ENCODE data around the gene ST6GALNAC5. TPM values are rescaled to one million over a fixed set of nuclear protein-coding genes. Genes with fewer than 3 reads are reported as not detected.
A peak's percentile ranks its signal among the peaks of the same experiment; 100 is the strongest.

Gene ST6GALNAC5
- total RNA-seq, 1 donor from 2014 or later: 0.26 TPM

- no peaks in the 10 kb centered on the region for H3K36me3 ChIP-seq (ENCODE audit: control insufficient read depth, insufficient read depth, low read length)
- no peak overlapping the region for H3K4me3 ChIP-seq (ENCODE audit: low read depth, low read length)
- FAIRE-seq (no peak), DNase-seq (ENCODE audit: low read depth) (no peak)
- H3K27me3 ChIP-seq (ENCODE audit: control insufficient read depth, insufficient read depth, low read length): no peaks in the 10 kb centered on the region
- TF ChIP-seq, protein P1, sequence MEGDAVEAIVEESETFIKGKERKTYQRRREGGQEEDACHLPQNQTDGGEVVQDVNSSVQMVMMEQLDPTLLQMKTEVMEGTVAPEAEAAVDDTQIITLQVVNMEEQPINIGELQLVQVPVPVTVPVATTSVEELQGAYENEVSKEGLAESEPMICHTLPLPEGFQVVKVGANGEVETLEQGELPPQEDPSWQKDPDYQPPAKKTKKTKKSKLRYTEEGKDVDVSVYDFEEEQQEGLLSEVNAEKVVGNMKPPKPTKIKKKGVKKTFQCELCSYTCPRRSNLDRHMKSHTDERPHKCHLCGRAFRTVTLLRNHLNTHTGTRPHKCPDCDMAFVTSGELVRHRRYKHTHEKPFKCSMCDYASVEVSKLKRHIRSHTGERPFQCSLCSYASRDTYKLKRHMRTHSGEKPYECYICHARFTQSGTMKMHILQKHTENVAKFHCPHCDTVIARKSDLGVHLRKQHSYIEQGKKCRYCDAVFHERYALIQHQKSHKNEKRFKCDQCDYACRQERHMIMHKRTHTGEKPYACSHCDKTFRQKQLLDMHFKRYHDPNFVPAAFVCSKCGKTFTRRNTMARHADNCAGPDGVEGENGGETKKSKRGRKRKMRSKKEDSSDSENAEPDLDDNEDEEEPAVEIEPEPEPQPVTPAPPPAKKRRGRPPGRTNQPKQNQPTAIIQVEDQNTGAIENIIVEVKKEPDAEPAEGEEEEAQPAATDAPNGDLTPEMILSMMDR (IDR thresholded peaks at IDR 0.05; ENCODE audit: insufficient read depth, low read length, severe bottlenecking): no peak
Observed at GRCh38 chr1:76905876-76906595, 38.8 kb downstream of the ST6GALNAC5 start.

- TF ChIP-seq, protein P1 (IDR thresholded peaks at IDR 0.05; ENCODE audit: insufficient read depth, low read length, severe bottlenecking): no peak
- DNase-seq (ENCODE audit: low read depth) (no peak), FAIRE-seq (no peak)
- no peaks in the 10 kb centered on the region for H3K27me3 ChIP-seq (ENCODE audit: control insufficient read depth, insufficient read depth, low read length)
- no peak overlapping the region for H3K4me3 ChIP-seq (ENCODE audit: low read depth, low read length)
- H3K36me3 ChIP-seq (ENCODE audit: control insufficient read depth, insufficient read depth, low read length): no peaks in the 10 kb centered on the region
Observed at GRCh38 chr1:76909311-76909710, 42.0 kb downstream of the ST6GALNAC5 start.

GRCh38 chr1:76919085-76919484 is 51.8 kb downstream of the ST6GALNAC5 start:
- H3K4me3 ChIP-seq (ENCODE audit: low read depth, low read length): no peak overlapping the region
- H3K27me3 ChIP-seq (ENCODE audit: control insufficient read depth, insufficient read depth, low read length): no peaks in the 10 kb centered on the region
- no peak for DNase-seq (ENCODE audit: low read depth)
- FAIRE-seq: no peak
- TF ChIP-seq, protein P1 (IDR thresholded peaks at IDR 0.05; ENCODE audit: insufficient read depth, low read length, severe bottlenecking): no peak
- H3K36me3 ChIP-seq (ENCODE audit: control insufficient read depth, insufficient read depth, low read length): no peaks in the 10 kb centered on the region

GRCh38 chr1:76921590-76921989 is 54.3 kb downstream of the ST6GALNAC5 start:
- TF ChIP-seq, protein P1 (IDR thresholded peaks at IDR 0.05; ENCODE audit: insufficient read depth, low read length, severe bottlenecking): no peak
- Histone ChIP-seq H3K36me3 (ENCODE audit: control insufficient read depth, insufficient read depth, low read length) (no peaks in the 10 kb centered on the region), H3K4me3 (ENCODE audit: low read depth, low read length) (no peak overlapping the region), H3K27me3 (ENCODE audit: control insufficient read depth, insufficient read depth, low read length) (no peaks in the 10 kb centered on the region)
- FAIRE-seq (no peak), DNase-seq (ENCODE audit: low read depth) (no peak)

DNA sequence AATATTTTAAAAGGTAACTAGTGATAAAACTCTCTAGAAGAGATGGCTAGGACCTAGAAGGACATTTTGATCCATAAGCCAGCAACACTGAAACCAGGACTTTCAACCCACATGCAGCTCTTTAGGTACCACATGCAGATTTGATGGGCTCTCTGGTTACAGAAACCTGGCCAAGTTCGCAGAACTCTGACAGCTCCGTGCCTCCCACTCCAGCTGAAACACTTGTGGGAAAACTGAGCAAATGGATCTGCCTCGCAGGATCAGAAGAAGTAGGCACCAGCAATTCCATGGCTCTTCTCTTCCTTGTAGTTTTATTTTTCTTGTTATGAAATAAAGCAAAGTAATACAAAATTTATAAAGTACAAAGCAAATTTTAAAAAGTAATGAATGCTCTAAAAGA is 58.5 kb downstream of the ST6GALNAC5 start:
- TF ChIP-seq, protein P1 (IDR thresholded peaks at IDR 0.05; ENCODE audit: insufficient read depth, low read length, severe bottlenecking): no peak
- no peak for DNase-seq (ENCODE audit: low read depth)
- peak; percentile 85 for FAIRE-seq
- Histone ChIP-seq H3K27me3 (ENCODE audit: control insufficient read depth, insufficient read depth, low read length) (no peaks in the 10 kb centered on the region), H3K36me3 (ENCODE audit: control insufficient read depth, insufficient read depth, low read length) (no peaks in the 10 kb centered on the region), H3K4me3 (ENCODE audit: low read depth, low read length) (no peak overlapping the region)

DNA sequence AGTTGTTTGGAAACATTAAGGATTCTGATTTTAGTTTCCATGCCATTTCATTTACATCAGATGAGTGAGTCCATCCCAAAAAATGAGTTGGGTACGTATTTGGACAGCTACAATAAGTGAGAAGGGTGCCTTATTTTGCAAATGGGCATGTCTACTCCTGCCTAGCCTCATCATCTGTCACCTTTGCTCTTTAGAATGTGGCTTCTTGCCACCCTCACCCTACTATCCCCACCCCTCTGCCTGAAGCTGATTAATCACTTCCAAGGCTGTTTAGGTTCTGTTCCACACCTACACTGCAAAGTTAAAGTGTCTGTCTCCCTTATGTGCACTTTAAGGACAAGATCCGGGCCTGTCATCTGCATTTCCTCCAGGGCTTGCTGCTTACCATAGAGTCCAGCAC is 61.2 kb downstream of the ST6GALNAC5 start:
- DNase-seq (ENCODE audit: low read depth) (peak; percentile 51), FAIRE-seq (no peak)
- Histone ChIP-seq H3K4me3 (ENCODE audit: low read depth, low read length) (no peak overlapping the region), H3K36me3 (ENCODE audit: control insufficient read depth, insufficient read depth, low read length) (no peaks in the 10 kb centered on the region), H3K27me3 (ENCODE audit: control insufficient read depth, insufficient read depth, low read length) (no peaks in the 10 kb centered on the region)
- TF ChIP-seq, protein P1 (IDR thresholded peaks at IDR 0.05; ENCODE audit: insufficient read depth, low read length, severe bottlenecking): no peak
